22Rv1 (cell line): ENCODE data around the gene RIC8B.

Experiments
- CTCF ChIP-seq: fragments of 450-650 bp; IDR thresholded peaks from 2 replicates; pipeline ENCODE4 v1.5.1; 2017; ENCODE audit warnings: mild to moderate bottlenecking
- ZFX ChIP-seq: fragments of 450-650 bp; IDR thresholded peaks from 2 replicates; pipeline ENCODE4 v1.6.1; 2017; ENCODE audit warnings: antibody characterized with exemption, borderline replicate concordance

GRCh38 chr12:106926657-106927056 is 152.2 kb downstream of the RIC8B start:
- no peak for TF ChIP-seq CTCF
- TF ChIP-seq ZFX = no peak
